Esophagus muscularis mucosa (tissue), 4 donors: ENCODE data around the gene DEPP1.

ENCODE experiments used
- CTCF ChIP-seq, 3 experiments: fragments of 200-600 bp in 2 of 3; fragments of 450-650 bp in 1 of 3; sonication (generic) in 2 of 3; IDR thresholded peaks; one replicate each; pipeline ENCODE4 v1.5.1; 2017 to 2019; ENCODE audit warnings: antibody characterized with exemption in 3 of 3, mild to moderate bottlenecking in 2 of 3, moderate library complexity in 1 of 3
- EP300 ChIP-seq: sonication (generic); formaldehyde crosslinking; IDR thresholded peaks from one replicate; pipeline ENCODE4 v1.6.1; 2017; ENCODE audit warnings: antibody characterized with exemption
- POLR2A ChIP-seq: fragments of 450-650 bp; IDR thresholded peaks from one replicate; pipeline ENCODE4 v1.6.1; 2017; ENCODE audit warnings: antibody characterized with exemption, moderate library complexity, mild to moderate bottlenecking, low read depth

- TF ChIP-seq CTCF (IDR thresholded peaks at IDR 0.05) (no peak), POLR2A (no peak), EP300 (no peak)
Measured at GRCh38 chr10:45005284-45005683, 26.7 kb upstream of the DEPP1 start.
